NT2/D1 (cell line): ENCODE measurements around the gene SPTBN5.

Experiments
- YY1 ChIP-seq: IDR thresholded peaks from 2 replicates; pipeline ENCODE4 v1.6.1; 2011; ENCODE audit not compliant: insufficient read length, insufficient read depth
- ZNF274 ChIP-seq: IDR thresholded peaks from 2 replicates; pipeline ENCODE4 v1.6.1; 2011; ENCODE audit warnings: mild to moderate bottlenecking, low read depth, low read length

- TF ChIP-seq YY1 (no peak), ZNF274 (no peak)
Measured at GRCh38 chr15:41899854-41900442, 6.1 kb upstream of the SPTBN5 start.
